ENCODE data around the gene CBFA2T2.
"Not testable (repeated sequence)": the region's sequence is repeated elsewhere in the genome, so short reads cannot be mapped to it uniquely, and the experiment has no call there.

Gene CBFA2T2

GRCh38 chr20:33541074-33541473, 51.2 kb downstream of the CBFA2T2 start:
- in situ Hi-C loops (cut with MboI; ENCODE audit: low sequenced_read_pairs), result no loop called here

- in situ Hi-C loops (cut with MboI; ENCODE audit: low sequenced_read_pairs), result no loop called here
These were observed 51.9 kb downstream of the CBFA2T2 start for GRCh38 chr20:33541797-33542196.

DNA sequence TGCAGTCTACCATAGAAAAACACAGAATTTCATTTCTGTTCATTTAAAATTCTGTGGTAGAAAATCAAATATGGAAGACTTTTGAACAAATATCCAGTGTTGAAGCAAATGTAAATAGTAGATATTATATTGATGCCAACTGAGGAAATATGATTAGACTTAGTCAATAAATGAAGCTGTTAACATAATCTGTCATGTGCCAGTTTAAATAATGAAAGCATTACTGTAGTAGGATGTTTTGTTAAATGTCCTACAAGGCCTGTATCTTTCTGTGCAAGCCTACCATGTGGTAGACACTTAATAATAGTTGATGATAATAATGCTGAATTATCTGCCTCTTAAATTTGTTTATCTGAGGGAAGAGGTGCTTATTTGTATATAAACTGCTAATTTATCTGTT, 55.9 kb downstream of the CBFA2T2 start:
- in situ Hi-C loops (cut with MboI; ENCODE audit: low sequenced_read_pairs), result no loop called here

DNA sequence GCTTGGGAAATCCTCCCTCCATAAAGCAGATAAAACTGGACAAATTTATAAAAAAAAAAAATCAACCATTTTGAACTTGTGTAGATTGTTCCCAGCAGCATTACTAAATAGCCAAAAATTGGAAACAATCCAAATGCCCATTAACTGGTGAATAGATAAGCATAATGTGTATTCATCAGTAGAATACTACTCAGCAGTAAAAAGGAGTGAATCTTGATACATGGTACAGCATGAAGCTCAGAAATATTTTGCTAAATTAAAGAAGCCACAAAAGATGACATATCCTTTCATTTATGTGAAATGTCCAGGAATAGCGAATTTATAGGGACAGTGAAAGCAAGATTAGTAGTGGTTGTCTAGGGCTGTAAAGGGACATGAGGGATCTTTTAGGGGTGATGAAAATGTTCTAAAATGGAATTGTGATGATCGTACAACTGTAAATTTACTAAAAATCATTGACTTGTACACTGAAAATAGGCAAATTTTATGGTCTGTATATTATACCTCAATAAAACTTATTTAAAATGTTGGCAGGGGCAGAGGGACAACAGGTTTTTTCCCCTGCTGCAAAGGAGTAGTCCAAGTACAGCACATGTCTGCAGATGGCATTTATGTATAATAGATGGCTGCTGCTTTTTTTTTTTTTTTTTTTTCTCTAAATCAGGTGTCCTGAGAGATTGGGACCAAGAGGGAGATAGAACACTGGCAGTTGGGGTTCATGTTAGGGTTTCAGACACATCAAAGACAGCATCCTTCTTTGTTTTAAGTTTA, 59.5 kb downstream of the CBFA2T2 start:
- in situ Hi-C loops (cut with MboI; ENCODE audit: low sequenced_read_pairs), result no loop called here

- in situ Hi-C loops (cut with MboI; ENCODE audit: low sequenced_read_pairs), result no loop called here
These were observed 61.9 kb downstream of the CBFA2T2 start for GRCh38 chr20:33551778-33552177.

DNA sequence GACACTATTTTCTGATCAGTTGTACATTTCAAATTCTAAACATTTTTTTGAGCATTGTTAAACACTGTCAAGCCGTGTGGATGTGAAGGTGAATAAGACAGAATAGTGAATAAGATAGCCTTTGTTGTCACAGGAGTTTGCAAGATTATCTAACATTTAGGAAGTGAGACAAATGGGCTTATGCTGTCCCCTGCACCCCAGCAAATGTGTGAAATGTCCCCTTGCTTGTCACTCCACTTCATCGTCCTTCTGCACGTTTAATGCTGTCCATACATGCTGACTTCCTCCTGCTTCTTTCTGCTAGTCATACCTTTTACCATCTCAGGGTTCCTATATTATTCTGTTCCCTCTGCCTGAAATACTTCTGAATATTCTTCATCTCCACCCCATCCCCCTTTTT, 62.6 kb downstream of the CBFA2T2 start:
- in situ Hi-C loops (cut with MboI; ENCODE audit: low sequenced_read_pairs), result no loop called here

GRCh38 chr20:33553516-33553915, 63.6 kb downstream of the CBFA2T2 start:
- in situ Hi-C loops (cut with MboI; ENCODE audit: low sequenced_read_pairs), result no loop called here

- in situ Hi-C loops (cut with MboI; ENCODE audit: low sequenced_read_pairs), result no loop called here
These were observed 65.1 kb downstream of the CBFA2T2 start for GRCh38 chr20:33554914-33555420.

GRCh38 chr20:33555755-33556154, 65.9 kb downstream of the CBFA2T2 start:
- in situ Hi-C loops (cut with MboI; ENCODE audit: low sequenced_read_pairs), result no loop called here

- in situ Hi-C loops (cut with MboI; ENCODE audit: low sequenced_read_pairs), result no loop called here
These were observed 66.3 kb downstream of the CBFA2T2 start for GRCh38 chr20:33556246-33556645.

GRCh38 chr20:33558348-33559144, 68.7 kb downstream of the CBFA2T2 start:
- in situ Hi-C loops (cut with MboI; ENCODE audit: low sequenced_read_pairs), result no loop called here

GRCh38 chr20:33559212-33559611, 69.3 kb downstream of the CBFA2T2 start:
- in situ Hi-C loops (cut with MboI; ENCODE audit: low sequenced_read_pairs), result no loop called here

GRCh38 chr20:33560026-33560425, 70.1 kb downstream of the CBFA2T2 start:
- in situ Hi-C loops (cut with MboI; ENCODE audit: low sequenced_read_pairs), result no loop called here

GRCh38 chr20:33561053-33561452, 71.2 kb downstream of the CBFA2T2 start:
- in situ Hi-C loops (cut with MboI; ENCODE audit: low sequenced_read_pairs), result not testable (repeated sequence)

DNA sequence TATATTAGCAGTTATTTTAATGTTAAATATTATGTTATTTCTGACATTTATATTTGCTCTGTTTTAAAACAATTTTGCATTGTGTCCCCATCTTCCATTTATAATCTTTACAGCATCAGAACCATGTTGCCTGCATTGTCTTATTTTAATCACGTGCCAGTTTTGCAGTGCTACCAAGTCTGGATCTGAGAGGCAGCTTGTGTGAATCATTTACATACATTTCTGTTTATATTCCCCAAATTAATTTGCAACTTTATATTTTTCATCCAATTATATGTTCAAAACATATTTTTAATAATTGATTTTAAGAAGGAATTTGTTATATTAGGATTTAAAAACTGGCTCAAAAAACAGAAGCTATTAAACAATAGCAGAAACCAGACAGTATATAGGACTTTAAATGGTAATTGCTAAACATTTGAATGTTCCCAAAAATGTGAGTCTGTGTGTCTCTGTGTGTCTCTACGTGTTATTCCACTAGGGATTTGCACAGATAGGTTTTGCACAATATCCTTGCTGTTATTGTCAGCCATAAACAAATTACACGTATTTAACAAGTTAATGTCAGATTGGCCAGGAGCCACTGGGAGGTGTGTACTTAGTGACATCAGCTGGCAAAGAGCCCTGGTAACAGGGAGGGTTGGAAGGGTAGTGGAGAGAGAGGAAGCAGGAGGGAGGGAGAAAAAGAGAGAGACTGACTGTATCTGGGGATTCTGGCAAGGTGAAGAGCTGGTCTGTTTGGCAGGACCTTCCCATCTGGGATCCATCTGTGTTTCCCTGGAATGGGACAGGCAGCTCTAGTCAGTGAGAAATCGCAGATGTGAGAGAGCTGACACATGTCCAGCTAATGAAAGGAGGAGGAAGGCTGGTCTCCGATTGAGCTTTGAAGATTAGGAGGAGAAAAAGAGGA, 72.1 kb downstream of the CBFA2T2 start:
- in situ Hi-C loops (cut with MboI; ENCODE audit: low sequenced_read_pairs), result no loop called here

GRCh38 chr20:33563788-33564187, 73.9 kb downstream of the CBFA2T2 start:
- in situ Hi-C loops (cut with MboI; ENCODE audit: low sequenced_read_pairs), result no loop called here

DNA sequence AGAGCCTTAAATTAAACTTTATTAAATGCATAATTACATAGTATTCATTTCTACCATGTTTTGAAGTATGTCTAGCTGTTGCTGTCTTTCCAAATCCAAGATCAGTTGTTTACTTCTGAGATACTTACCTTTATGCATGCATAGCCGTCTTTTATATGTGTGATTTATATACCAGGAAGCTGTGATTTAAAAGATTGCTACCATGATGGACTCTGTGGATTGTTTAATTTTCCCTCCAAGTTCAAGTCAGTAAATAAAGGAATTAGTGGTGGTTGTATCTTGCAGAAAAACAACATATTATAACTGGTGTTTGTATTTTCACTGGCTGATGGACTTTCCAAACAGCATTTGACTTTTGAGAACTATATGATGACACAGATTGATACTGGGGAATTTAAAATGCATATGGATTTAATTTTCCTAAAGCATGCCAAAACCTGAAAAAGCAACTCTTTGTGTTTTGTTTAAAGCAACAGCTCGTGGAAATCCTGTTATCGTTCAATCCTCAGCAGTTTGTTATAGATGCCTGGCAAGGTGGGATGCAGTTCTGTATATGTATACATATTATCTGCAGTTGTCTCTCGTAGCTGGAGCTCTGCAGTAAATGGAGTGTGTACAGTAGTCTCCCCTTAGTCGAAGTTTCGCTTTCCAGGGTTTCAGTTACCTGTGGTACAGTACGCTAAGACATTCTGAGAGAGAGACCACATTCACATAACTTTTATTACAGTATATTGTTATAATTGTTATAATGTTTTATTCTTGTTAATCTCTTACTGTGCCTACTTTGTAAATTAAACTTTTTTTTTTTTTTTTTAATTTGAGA, 77.1 kb downstream of the CBFA2T2 start:
- in situ Hi-C loops (cut with MboI; ENCODE audit: low sequenced_read_pairs), result no loop called here

DNA sequence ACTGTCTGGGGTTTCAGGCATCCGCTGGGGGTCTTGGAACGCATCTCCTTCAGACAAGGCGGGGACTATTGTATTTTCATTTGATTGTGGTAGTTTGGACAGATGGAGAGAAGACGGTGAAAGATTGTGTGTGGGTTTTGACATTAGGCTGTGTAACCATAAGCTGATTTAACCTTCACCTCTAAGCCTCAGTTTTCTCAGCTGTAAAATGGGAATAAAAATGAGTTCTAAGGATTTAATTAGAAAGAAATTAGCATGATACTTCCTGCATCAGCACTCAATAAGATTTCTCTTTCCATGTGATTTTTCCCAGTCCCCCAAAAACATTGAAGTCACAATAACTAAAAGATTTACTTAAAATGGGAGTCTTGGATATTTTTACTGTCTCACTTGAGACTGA, 78.1 kb downstream of the CBFA2T2 start:
- in situ Hi-C loops (cut with MboI; ENCODE audit: low sequenced_read_pairs), result no loop called here

DNA sequence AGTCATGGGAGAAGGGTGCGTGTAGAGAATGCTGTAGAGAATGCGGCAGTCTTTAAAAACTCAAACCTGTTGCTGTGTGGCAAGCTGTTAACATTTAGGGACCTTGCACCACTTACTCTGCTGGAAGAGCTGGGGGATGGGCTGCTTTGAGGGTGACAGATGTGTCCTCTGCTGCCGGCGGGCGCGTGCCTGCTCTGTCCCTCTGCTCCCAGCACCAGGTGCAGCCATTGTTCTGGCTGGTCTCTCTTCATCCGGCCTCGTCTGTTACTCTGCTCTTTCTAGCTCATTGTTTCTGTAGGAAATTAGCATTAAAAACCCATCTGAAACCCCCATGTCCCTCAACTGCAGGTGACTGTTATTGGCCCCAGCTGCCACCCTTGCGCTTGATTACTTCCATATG, 78.5 kb downstream of the CBFA2T2 start:
- in situ Hi-C loops (cut with MboI; ENCODE audit: low sequenced_read_pairs), result no loop called here

Measured in HL-60/S4 treated with retinoic acid at 250 ng/mL for 4 days and 3 days (cell line).